ENCODE data around the gene ZNF549.

Gene ZNF549

DNA sequence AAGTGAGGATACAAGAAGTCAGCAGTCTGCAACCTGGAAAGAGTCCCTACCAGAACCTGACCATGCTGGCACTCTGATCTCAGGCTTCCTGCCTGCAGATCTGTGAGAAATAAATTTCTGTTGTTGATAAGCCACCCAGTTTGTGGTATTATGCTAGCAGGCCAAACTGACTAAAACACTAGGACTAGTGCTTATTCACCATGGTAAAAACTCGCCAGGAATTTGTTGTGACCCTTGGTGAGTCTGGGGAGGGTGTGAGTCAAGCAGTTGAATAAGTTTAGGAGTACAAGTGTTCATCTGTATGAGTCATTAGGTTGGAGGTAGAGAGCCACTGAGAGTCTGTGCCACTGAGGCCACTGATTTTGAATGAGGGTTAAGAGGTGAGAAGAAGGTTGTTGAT lies 60.4 kb downstream of the ZNF549 start:
- DNase-seq, result no peak
- no peak overlapping the region for H3K27ac ChIP-seq (ENCODE audit: low read depth, low read length)
- H3K4me3 ChIP-seq (ENCODE audit: low read length), result no peak overlapping the region

DNA sequence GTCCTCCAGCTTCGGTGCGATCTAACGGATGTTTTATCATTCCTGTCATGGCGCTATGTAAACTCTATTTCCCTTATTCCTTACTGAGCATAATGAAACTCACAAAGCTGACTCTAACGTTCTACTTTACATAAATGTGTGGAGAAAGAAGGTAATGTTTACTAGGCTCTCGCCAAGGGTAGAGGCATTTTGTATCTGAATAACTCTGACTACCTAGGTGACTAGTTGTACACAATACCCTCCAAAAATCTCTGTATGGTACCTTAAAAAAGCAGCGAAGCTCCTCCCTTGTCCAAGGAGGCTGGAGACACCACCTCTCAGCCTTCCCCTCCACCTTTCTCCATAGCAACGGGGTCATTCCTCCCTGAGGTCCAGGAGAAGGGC lies 72.2 kb downstream of the ZNF549 start:
- Histone ChIP-seq H3K27me3 (ENCODE audit: insufficient read depth, low read length, poor library complexity) (no peaks in the 10 kb centered on the region), H3K79me1 (ENCODE audit: low read length) (peaks cover 10% of the 10 kb centered on the region), H3K56ac (ENCODE audit: low read length) (no peak overlapping the region), H2BK15ac (replicated peaks; ENCODE audit: low read depth) (no peak overlapping the region), H3K9ac (ENCODE audit: low read length) (no peak overlapping the region), H3K4ac (ENCODE audit: low read depth, low read length) (no peak overlapping the region), H3K4me3 (ENCODE audit: low read length) (no peak overlapping the region), H3K79me2 (ENCODE audit: control insufficient read depth, insufficient read depth, low read length) (no peaks in the 10 kb centered on the region), H3K18ac (ENCODE audit: low read length) (no peak overlapping the region), H3K27ac (ENCODE audit: low read depth, low read length) (no peak overlapping the region), H2BK120ac (ENCODE audit: low read depth, low read length) (no peak overlapping the region), H2BK5ac (ENCODE audit: low read length) (no peak overlapping the region), H3K36me3 (ENCODE audit: control insufficient read depth, insufficient read depth, low read length) (no peaks in the 10 kb centered on the region), H3K4me1 (ENCODE audit: control insufficient read depth, low read depth, low read length) (peaks cover 2% of the 10 kb centered on the region), H3K4me2 (ENCODE audit: low read length) (no peak overlapping the region), H4K5ac (ENCODE audit: low read length) (no peak overlapping the region), H2AK5ac (ENCODE audit: low read length) (no peak overlapping the region), H4K8ac (ENCODE audit: low read depth, low read length) (no peak overlapping the region), H3K23ac (ENCODE audit: low read length) (no peak overlapping the region)
- no CpG with 5 or more reads among the region's 8 CpGs for WGBS (ENCODE audit: extremely low coverage, insufficient coverage, low lambda C conversion rate)
- no peak for DNase-seq

More for the DNA sequence above, 60.4 kb downstream of the ZNF549 start:
- peaks cover 15% of the 10 kb centered on the region for H3K79me2 ChIP-seq (ENCODE audit: control insufficient read depth, insufficient read depth, low read length)
- no peak overlapping the region for H3K18ac ChIP-seq (ENCODE audit: low read length)
- H3K9ac ChIP-seq (ENCODE audit: low read length), result no peak overlapping the region
- H2BK120ac ChIP-seq (ENCODE audit: low read depth, low read length), result no peak overlapping the region
- no peak overlapping the region for H3K4me2 ChIP-seq (ENCODE audit: low read length)
- H4K8ac ChIP-seq (ENCODE audit: low read depth, low read length), result no peak overlapping the region
- H3K36me3 ChIP-seq (ENCODE audit: control insufficient read depth, insufficient read depth, low read length), result peaks cover 18% of the 10 kb centered on the region
- no peak overlapping the region for H2BK5ac ChIP-seq (ENCODE audit: low read length)
- no CpG with 5 or more reads among the region's 1 CpG for WGBS (ENCODE audit: extremely low coverage, insufficient coverage, low lambda C conversion rate)
- no peak overlapping the region for H3K23ac ChIP-seq (ENCODE audit: low read length)
- H3K79me1 ChIP-seq (ENCODE audit: low read length), result peaks cover 26% of the 10 kb centered on the region
- no peak overlapping the region for H3K56ac ChIP-seq (ENCODE audit: low read length)
- no peak overlapping the region for H3K4ac ChIP-seq (ENCODE audit: low read depth, low read length)
- H2AK5ac ChIP-seq (ENCODE audit: low read length), result no peak overlapping the region
- no peak overlapping the region for H4K5ac ChIP-seq (ENCODE audit: low read length)
- H3K27me3 ChIP-seq (ENCODE audit: insufficient read depth, low read length, poor library complexity), result no peaks in the 10 kb centered on the region
- H3K4me1 ChIP-seq (ENCODE audit: control insufficient read depth, low read depth, low read length), result no peaks in the 10 kb centered on the region
- H2BK15ac ChIP-seq (replicated peaks; ENCODE audit: low read depth), result no peak overlapping the region

DNA sequence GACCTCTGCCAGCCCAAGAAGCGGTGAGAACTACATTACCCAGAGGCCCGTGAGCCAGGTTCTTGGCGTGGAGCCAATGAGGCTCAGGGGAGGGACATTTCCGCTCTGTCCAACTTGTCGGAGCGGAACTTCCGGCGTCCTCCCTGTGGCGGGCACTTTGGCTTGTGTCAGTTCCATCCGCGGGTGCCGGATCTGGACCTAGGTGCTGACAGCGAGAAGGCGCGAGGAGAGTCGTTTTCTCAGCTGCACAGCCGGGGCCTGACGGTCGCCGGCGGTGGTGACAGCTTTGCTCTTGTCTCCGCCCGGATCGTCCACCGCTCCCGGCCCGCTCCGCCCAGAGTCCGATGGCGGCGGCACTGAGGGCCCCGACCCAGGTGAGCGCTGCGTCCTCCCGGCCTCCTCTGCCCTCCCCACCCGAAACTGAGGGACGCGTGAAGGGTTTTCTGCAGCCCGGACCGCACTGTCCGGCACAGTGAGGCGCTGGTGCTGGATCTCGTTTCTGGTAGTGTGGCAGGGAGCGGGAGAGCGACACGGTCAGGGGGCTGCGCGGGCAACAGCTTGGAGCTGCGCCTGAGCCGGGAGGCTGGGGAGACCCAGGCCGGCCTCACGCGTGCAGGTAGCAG lies 72.7 kb downstream of the ZNF549 start, which contains the start of gene ZNF530:
Gene ZNF530, plus strand, starts transcription at position 125 of the 623 bp plus-strand sequence. CDS start 4,461 bp downstream, outside the sequence.
- Histone ChIP-seq H4K8ac (ENCODE audit: low read depth, low read length) (no peak within 1 kb of the TSS), H3K18ac (ENCODE audit: low read length) (no peak within 1 kb of the TSS), H3K4me1 (ENCODE audit: control insufficient read depth, low read depth, low read length) (peaks cover 2% of the 10 kb centered on the region), H3K27me3 (ENCODE audit: insufficient read depth, low read length, poor library complexity) (no peaks in the 10 kb centered on the region), H3K36me3 (ENCODE audit: control insufficient read depth, insufficient read depth, low read length) (no peaks in the 10 kb centered on the region), H2BK120ac (ENCODE audit: low read depth, low read length) (no peak within 1 kb of the TSS), H3K27ac (ENCODE audit: low read depth, low read length) (no peak within 1 kb of the TSS), H3K4me3 (ENCODE audit: low read length) (peak within 1 kb of the TSS; percentile 92), H3K79me1 (ENCODE audit: low read length) (peaks cover 10% of the 10 kb centered on the region), H2BK15ac (replicated peaks; ENCODE audit: low read depth) (no peak within 1 kb of the TSS), H4K5ac (ENCODE audit: low read length) (no peak within 1 kb of the TSS), H3K4me2 (ENCODE audit: low read length) (peak within 1 kb of the TSS; percentile 85), H2AK5ac (ENCODE audit: low read length) (no peak within 1 kb of the TSS), H3K4ac (ENCODE audit: low read depth, low read length) (no peak within 1 kb of the TSS), H2BK5ac (ENCODE audit: low read length) (no peak within 1 kb of the TSS), H3K79me2 (ENCODE audit: control insufficient read depth, insufficient read depth, low read length) (no peaks in the 10 kb centered on the region), H3K9ac (ENCODE audit: low read length) (peak within 1 kb of the TSS; percentile 90), H3K23ac (ENCODE audit: low read length) (no peak within 1 kb of the TSS), H3K56ac (ENCODE audit: low read length) (peak within 1 kb of the TSS; percentile 92)
- WGBS (ENCODE audit: extremely low coverage, insufficient coverage, low lambda C conversion rate), result no CpG with 5 or more reads among the region's 53 CpGs
- peak; percentile 97 for DNase-seq

DNA sequence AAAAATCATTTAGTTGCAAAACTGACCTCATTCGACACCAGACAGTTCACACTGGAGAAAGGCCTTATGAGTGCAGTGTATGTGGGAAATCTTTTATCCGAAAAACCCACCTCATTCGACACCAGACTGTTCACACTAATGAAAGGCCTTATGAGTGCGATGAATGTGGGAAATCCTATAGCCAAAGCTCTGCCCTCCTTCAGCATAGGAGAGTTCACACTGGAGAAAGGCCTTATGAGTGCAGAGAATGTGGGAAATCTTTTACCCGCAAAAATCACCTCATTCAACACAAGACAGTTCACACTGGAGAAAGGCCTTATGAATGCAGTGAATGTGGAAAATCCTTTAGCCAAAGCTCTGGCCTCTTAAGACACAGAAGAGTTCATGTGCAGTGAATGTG lies 79.8 kb downstream of the ZNF549 start:
- Histone ChIP-seq H3K56ac (ENCODE audit: low read length) (no peak overlapping the region), H4K5ac (ENCODE audit: low read length) (no peak overlapping the region), H2AK5ac (ENCODE audit: low read length) (no peak overlapping the region), H3K4ac (ENCODE audit: low read depth, low read length) (no peak overlapping the region), H3K9ac (ENCODE audit: low read length) (no peak overlapping the region), H3K36me3 (ENCODE audit: control insufficient read depth, insufficient read depth, low read length) (peaks cover 7% of the 10 kb centered on the region), H3K4me3 (ENCODE audit: low read length) (no peak overlapping the region), H3K79me1 (ENCODE audit: low read length) (peaks cover 3% of the 10 kb centered on the region), H3K23ac (ENCODE audit: low read length) (no peak overlapping the region), H4K8ac (ENCODE audit: low read depth, low read length) (no peak overlapping the region), H3K27ac (ENCODE audit: low read depth, low read length) (no peak overlapping the region), H3K4me1 (ENCODE audit: control insufficient read depth, low read depth, low read length) (no peaks in the 10 kb centered on the region), H2BK5ac (ENCODE audit: low read length) (no peak overlapping the region), H3K4me2 (ENCODE audit: low read length) (no peak overlapping the region), H2BK15ac (replicated peaks; ENCODE audit: low read depth) (no peak overlapping the region), H2BK120ac (ENCODE audit: low read depth, low read length) (no peak overlapping the region), H3K18ac (ENCODE audit: low read length) (no peak overlapping the region), H3K79me2 (ENCODE audit: control insufficient read depth, insufficient read depth, low read length) (no peaks in the 10 kb centered on the region), H3K27me3 (ENCODE audit: insufficient read depth, low read length, poor library complexity) (no peaks in the 10 kb centered on the region)
- WGBS (ENCODE audit: extremely low coverage, insufficient coverage, low lambda C conversion rate), result no CpG with 5 or more reads among the region's 5 CpGs
- no peak for DNase-seq

Data from mesendoderm (in vitro differentiated cells).